ENCODE data around the gene TMOD3.

The TMOD3 gene

GRCh38 chr15:51861557-51862359 lies 32.3 kb downstream of the TMOD3 start:
- FAIRE-seq (no peak), DNase-seq (ENCODE audit: insufficient read length, low spot score) (no peak)

DNA sequence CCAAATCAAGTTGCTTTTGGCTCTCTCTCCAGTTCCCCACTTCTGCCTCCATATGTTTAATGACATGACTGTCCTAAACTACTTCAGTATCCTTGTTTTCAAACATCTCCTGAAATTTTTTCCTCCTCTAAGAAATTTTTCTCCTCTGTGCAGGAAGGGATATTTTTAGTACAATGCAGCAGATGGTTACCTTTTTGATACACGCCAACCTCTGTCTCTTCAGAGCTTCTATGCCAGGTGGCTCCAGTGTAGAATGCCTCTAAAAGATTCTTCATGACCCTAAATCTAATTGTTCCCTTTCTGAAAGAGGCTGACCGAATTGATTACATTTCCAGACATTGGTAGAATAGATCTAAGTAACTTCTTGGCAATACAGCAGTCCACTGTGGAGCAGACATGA lies 33.7 kb downstream of the TMOD3 start:
- TF ChIP-seq, protein P1, sequence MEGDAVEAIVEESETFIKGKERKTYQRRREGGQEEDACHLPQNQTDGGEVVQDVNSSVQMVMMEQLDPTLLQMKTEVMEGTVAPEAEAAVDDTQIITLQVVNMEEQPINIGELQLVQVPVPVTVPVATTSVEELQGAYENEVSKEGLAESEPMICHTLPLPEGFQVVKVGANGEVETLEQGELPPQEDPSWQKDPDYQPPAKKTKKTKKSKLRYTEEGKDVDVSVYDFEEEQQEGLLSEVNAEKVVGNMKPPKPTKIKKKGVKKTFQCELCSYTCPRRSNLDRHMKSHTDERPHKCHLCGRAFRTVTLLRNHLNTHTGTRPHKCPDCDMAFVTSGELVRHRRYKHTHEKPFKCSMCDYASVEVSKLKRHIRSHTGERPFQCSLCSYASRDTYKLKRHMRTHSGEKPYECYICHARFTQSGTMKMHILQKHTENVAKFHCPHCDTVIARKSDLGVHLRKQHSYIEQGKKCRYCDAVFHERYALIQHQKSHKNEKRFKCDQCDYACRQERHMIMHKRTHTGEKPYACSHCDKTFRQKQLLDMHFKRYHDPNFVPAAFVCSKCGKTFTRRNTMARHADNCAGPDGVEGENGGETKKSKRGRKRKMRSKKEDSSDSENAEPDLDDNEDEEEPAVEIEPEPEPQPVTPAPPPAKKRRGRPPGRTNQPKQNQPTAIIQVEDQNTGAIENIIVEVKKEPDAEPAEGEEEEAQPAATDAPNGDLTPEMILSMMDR (IDR thresholded peaks at IDR 0.05; ENCODE audit: insufficient read depth, missing control alignments): no peak
- no peak for FAIRE-seq
- no peak for DNase-seq (ENCODE audit: insufficient read length, low spot score)

More at GRCh38 chr15:51861557-51862359, 32.3 kb downstream of the TMOD3 start:
- TF ChIP-seq, protein P1 (IDR thresholded peaks at IDR 0.05; ENCODE audit: insufficient read depth, missing control alignments): no peak

DNA sequence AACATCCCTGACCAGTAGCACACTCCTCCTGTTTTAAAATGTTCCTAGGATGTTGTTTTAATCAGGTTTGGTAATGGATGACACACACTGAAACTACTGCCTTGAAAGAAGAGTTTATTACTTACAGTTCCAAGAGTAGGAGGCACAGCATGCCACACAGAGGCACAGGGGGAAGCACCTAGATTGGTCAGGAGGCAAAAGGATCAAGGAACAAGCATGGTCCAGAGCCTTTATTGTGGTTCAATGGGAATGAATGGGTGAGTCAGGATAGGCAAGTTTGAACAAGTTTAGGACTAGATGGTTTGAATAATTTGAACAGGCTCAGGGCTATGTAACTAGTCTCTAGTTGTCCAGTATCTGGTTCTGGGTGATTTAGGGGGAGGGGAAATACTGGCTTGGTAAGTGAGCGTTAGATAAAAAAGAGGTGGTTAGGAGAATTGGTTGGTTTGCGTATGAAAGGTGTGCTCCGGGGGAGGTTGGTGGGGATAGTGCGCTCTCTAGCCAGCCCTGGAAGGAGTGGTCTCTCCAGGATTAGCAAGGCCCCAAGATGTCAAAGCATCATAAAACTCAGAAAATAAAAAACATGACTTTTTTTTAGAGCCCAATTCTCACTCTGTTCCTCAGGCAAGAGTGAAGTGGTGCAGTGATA lies 35.1 kb downstream of the TMOD3 start:
- FAIRE-seq (no peak), DNase-seq (ENCODE audit: insufficient read length, low spot score) (no peak)
- TF ChIP-seq, protein P1 (IDR thresholded peaks at IDR 0.05; ENCODE audit: insufficient read depth, missing control alignments): no peak

DNA sequence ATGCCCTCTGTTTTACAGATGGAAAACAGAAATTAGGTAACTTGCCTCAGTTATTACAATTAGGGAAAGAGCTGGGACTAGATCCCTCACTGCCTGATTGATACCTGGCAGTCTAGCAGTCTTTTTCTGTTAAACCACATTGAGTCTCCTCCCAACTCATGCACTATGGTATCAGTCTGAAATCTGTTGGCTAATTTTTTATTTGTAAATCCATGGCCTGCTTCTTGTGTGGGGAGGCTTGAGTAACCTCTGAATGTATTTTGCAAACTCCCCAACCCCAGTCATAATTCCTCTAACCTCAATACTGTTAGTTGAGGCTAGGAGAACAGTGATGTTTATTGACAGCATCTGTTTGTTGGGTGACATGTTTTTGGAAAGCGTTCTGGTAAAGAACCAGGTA lies 35.9 kb downstream of the TMOD3 start:
- FAIRE-seq (no peak), DNase-seq (ENCODE audit: insufficient read length, low spot score) (no peak)
- TF ChIP-seq, protein P1 (IDR thresholded peaks at IDR 0.05; ENCODE audit: insufficient read depth, missing control alignments): no peak

- TF ChIP-seq, protein P1 (IDR thresholded peaks at IDR 0.05; ENCODE audit: insufficient read depth, missing control alignments): no peak
- FAIRE-seq: no peak
- DNase-seq (ENCODE audit: insufficient read length, low spot score): no peak
Observed at GRCh38 chr15:51866161-51866560, 36.7 kb downstream of the TMOD3 start.

DNA sequence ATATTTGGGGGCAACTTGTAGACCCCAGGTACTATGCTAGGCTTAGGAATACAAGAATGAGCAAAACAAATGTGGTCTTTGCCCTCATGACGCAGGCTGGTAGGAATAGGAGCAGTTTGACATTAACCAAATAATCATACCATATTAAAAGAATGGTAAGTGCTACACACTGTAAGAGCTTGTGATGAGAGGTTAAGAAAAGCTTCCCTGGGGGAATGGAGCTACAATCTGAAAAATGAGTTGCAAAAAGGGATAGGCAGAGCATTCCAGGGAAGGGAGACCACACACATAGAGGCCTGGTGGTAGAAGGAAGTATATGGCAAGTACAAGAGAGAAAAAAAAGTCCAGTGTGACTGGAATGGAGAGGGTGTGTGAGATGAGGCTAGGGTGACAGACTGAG lies 37.3 kb downstream of the TMOD3 start:
- FAIRE-seq (no peak), DNase-seq (ENCODE audit: insufficient read length, low spot score) (no peak)
- TF ChIP-seq, protein P1 (IDR thresholded peaks at IDR 0.05; ENCODE audit: insufficient read depth, missing control alignments): no peak

- FAIRE-seq: no peak
- TF ChIP-seq, protein P1 (IDR thresholded peaks at IDR 0.05; ENCODE audit: insufficient read depth, missing control alignments): no peak
- DNase-seq (ENCODE audit: insufficient read length, low spot score): no peak
Observed at GRCh38 chr15:51869060-51869421, 39.6 kb downstream of the TMOD3 start.

All from D721Med (cell line).